Naive thymus-derived CD4-positive, alpha-beta T cell (primary cell): ENCODE measurements around the gene PKP4. TPM values are rescaled to one million over a fixed set of nuclear protein-coding genes. Genes with fewer than 3 reads are reported as not detected.

Source experiments
- ATAC-seq: fragments of 150-1000 bp; cut with Tn5 transposase; 2 replicates; pipeline ENCODE4 v1.10.0; 2021; ENCODE audit warnings: mild to moderate bottlenecking, moderate library complexity
- CTCF ChIA-PET: fragments of 350-600 bp; sonication (Branson Sonifier 250); formaldehyde crosslinking; loops from one replicate; lab custom pipeline; 2021; ENCODE audit warnings: antibody characterized with exemption; lab: Charles Lee
- POLR2A ChIA-PET: fragments of 350-600 bp; sonication (Branson Sonifier 250); formaldehyde crosslinking; loops from one replicate; lab custom pipeline; 2021; ENCODE audit warnings: antibody characterized with exemption, inconsistent platforms; lab: Charles Lee
- DNase-seq, 9 donors: peaks; one replicate each; pipeline versions ENCODE4 v3.0.0 to v3.0.0-alpha.2; 2020 to 2022; ENCODE audit warnings: mixed read lengths in 1 of 9
- H3K27ac ChIP-seq: one replicate; pipeline ENCODE4 v1.7.0; 2013; ENCODE audit warnings: mild to moderate bottlenecking, low read depth, low read length, moderate library complexity
- H3K27me3 ChIP-seq, 2 donors: one replicate each; pipeline ENCODE4 v1.7.0; 2013; ENCODE audit warnings: low read length in 2 of 2, mild to moderate bottlenecking in 2 of 2, moderate library complexity in 2 of 2; ENCODE audit not compliant: control insufficient read depth in 2 of 2, insufficient read depth in 2 of 2
- H3K36me3 ChIP-seq, 3 experiments: 1 replicate in 2 of 3; 2 replicates in 1 of 3; pipeline ENCODE4 v1.7.0; 2013; ENCODE audit warnings: low read length in 3 of 3, mild to moderate bottlenecking in 3 of 3, moderate library complexity in 1 of 3; ENCODE audit not compliant: insufficient read depth in 3 of 3, control insufficient read depth in 2 of 3
- H3K4me1 ChIP-seq, 2 donors: one replicate each; pipeline ENCODE4 v1.7.0; 2013; ENCODE audit warnings: low read length in 2 of 2, mild to moderate bottlenecking in 2 of 2, moderate library complexity in 1 of 2; ENCODE audit not compliant: control insufficient read depth in 2 of 2, insufficient read depth in 2 of 2
- H3K4me3 ChIP-seq: 2 replicates; pipeline ENCODE4 v1.7.0; 2013; ENCODE audit warnings: mild to moderate bottlenecking, low read length
- H3K9me3 ChIP-seq, 3 experiments: 1 replicate in 2 of 3; 2 replicates in 1 of 3; pipeline ENCODE4 v1.7.0; 2013; ENCODE audit warnings: low read length in 3 of 3; ENCODE audit not compliant: control insufficient read depth in 2 of 3
- H3K27ac Mint-ChIP-seq, 9 donors: one replicate each; pipeline ENCODE4 v1.8.0; 2020 to 2022; ENCODE audit warnings: mixed read lengths in 9 of 9, mild to moderate bottlenecking in 8 of 9, moderate library complexity in 5 of 9, inconsistent platforms in 2 of 9
- H3K27me3 Mint-ChIP-seq, 5 donors: one replicate each; pipeline ENCODE4 v1.8.0; 2021 to 2022; ENCODE audit warnings: mixed read lengths in 5 of 5, mild to moderate bottlenecking in 1 of 5
- H3K36me3 Mint-ChIP-seq, 5 donors: one replicate each; pipeline ENCODE4 v1.8.0; 2020 to 2022; ENCODE audit warnings: mixed read lengths in 5 of 5, mild to moderate bottlenecking in 3 of 5, inconsistent platforms in 1 of 5
- H3K4me1 Mint-ChIP-seq, 7 donors: one replicate each; pipeline ENCODE4 v1.8.0; 2020 to 2022; ENCODE audit warnings: mixed read lengths in 7 of 7, mild to moderate bottlenecking in 3 of 7, inconsistent platforms in 1 of 7
- H3K4me3 Mint-ChIP-seq, 10 donors: one replicate each; pipeline ENCODE4 v1.8.0; 2020 to 2022; ENCODE audit warnings: mild to moderate bottlenecking in 10 of 10, mixed read lengths in 10 of 10, moderate library complexity in 6 of 10, inconsistent platforms in 2 of 10
- H3K9me3 Mint-ChIP-seq, 11 donors: one replicate each; pipeline ENCODE4 v1.8.0; 2020 to 2022; ENCODE audit warnings: mixed read lengths in 11 of 11, mild to moderate bottlenecking in 4 of 11, inconsistent platforms in 1 of 11, moderate library complexity in 1 of 11
- intact Hi-C, 2 donors: fragments of 100-400 bp; cut with micrococcal nuclease; formaldehyde crosslinking; loops; one replicate each; pipeline ENCODE4 v1.15.1; 2023
- polyA plus RNA-seq, 2 donors: library from polyadenylated mRNA; unstranded; fragments of 300-500 nt; fragmentation: Illumina TruSeq; gene quantifications; one replicate each; pipeline ENCODE4 v1.2.3, GENCODE V29; 2021
- total RNA-seq, 6 experiments: library from RNA in 5 of 6; stranded (reverse) in 5 of 6; gene quantifications; 1 replicate in 5 of 6; 2 replicates in 1 of 6; pipeline ENCODE4 v1.2.3 and lab custom pipeline; 2021 to 2026

Gene PKP4
- total and polyA plus RNA-seq, 7 experiments from 2014 or later: 1.3 to 33.2 (median 16.6) TPM

- intact Hi-C loops: no loop called here
- Mint-ChIP-seq H3K9me3 (peaks cover 0 to 2% (median 0%) of the 10 kb centered on the region in 11 donors), H3K27me3 (no peaks in the 10 kb centered on the region), H3K4me3 (no peak overlapping the region), H3K4me1 (peaks cover 0 to 1% (median 0%) of the 10 kb centered on the region in 7 donors), H3K27ac (no peak overlapping the region), H3K36me3 (peaks cover 0 to 26% (median 14%) of the 10 kb centered on the region in 5 donors)
- Histone ChIP-seq H3K36me3 (peaks cover 0 to 15% (median 0%) of the 10 kb centered on the region in 3 experiments), H3K4me3 (no peak overlapping the region), H3K4me1 (no peaks in the 10 kb centered on the region), H3K27me3 (no peaks in the 10 kb centered on the region), H3K9me3 (no peaks in the 10 kb centered on the region), H3K27ac (no peak overlapping the region)
- CTCF ChIA-PET: no interaction called here
- POLR2A ChIA-PET: no interaction called here
- DNase-seq (no peak), ATAC-seq (no peak)
Measured at GRCh38 chr2:158667586-158667985, 210.8 kb downstream of the PKP4 start.

GRCh38 chr2:158668001-158668765 is 211.4 kb downstream of the PKP4 start:
- Mint-ChIP-seq H3K4me1 (peaks cover 0 to 3% (median 0%) of the 10 kb centered on the region in 7 donors), H3K36me3 (peaks cover 0 to 31% (median 14%) of the 10 kb centered on the region in 5 donors), H3K27me3 (no peaks in the 10 kb centered on the region), H3K27ac (peak overlapping the region in 1 of 9 donors; percentile 46), H3K4me3 (no peak overlapping the region), H3K9me3 (peaks cover 0 to 2% (median 0%) of the 10 kb centered on the region in 11 donors)
- Histone ChIP-seq H3K9me3 (no peaks in the 10 kb centered on the region), H3K4me1 (no peaks in the 10 kb centered on the region), H3K4me3 (no peak overlapping the region), H3K27ac (no peak overlapping the region), H3K27me3 (no peaks in the 10 kb centered on the region), H3K36me3 (peaks cover 0 to 15% (median 0%) of the 10 kb centered on the region in 3 experiments)
- DNase-seq (no peak), ATAC-seq (no peak)
- ChIA-PET POLR2A (no interaction called here), CTCF (no interaction called here)
- intact Hi-C loops: no loop called here

- POLR2A ChIA-PET: no interaction called here
Measured at GRCh38 chr2:158670292-158670691, 213.5 kb downstream of the PKP4 start.

GRCh38 chr2:158671360-158672245 is 214.9 kb downstream of the PKP4 start:
- H3K9me3 Mint-ChIP-seq: peaks cover 0 to 2% (median 0%) of the 10 kb centered on the region in 11 donors
- no peak overlapping the region for H3K4me3 ChIP-seq
- no peaks in the 10 kb centered on the region for H3K27me3 Mint-ChIP-seq
- no peak overlapping the region for H3K4me3 Mint-ChIP-seq
- intact Hi-C loops: no loop called here
- ATAC-seq: no peak
- H3K36me3 Mint-ChIP-seq: peaks cover 2 to 46% (median 23%) of the 10 kb centered on the region in 5 donors
- H3K27ac Mint-ChIP-seq: peak overlapping the region in 2 of 9 donors; percentile 56 to 66
- H3K4me1 ChIP-seq: no peaks in the 10 kb centered on the region
- no peaks in the 10 kb centered on the region for H3K9me3 ChIP-seq
- no peaks in the 10 kb centered on the region for H3K27me3 ChIP-seq
- CTCF ChIA-PET: no interaction called here
- peaks cover 0 to 10% (median 4%) of the 10 kb centered on the region in 3 experiments for H3K36me3 ChIP-seq
- POLR2A ChIA-PET: no interaction called here
- no peak overlapping the region for H3K27ac ChIP-seq
- H3K4me1 Mint-ChIP-seq: peaks cover 0 to 3% (median 0%) of the 10 kb centered on the region in 7 donors
- no peak for DNase-seq

More at GRCh38 chr2:158670292-158670691, 213.5 kb downstream of the PKP4 start:
- H3K27me3 Mint-ChIP-seq: no peaks in the 10 kb centered on the region
- no peak overlapping the region for H3K4me3 Mint-ChIP-seq
- H3K27ac Mint-ChIP-seq: no peak overlapping the region
- no peak overlapping the region for H3K27ac ChIP-seq
- intact Hi-C loops: no loop called here
- H3K9me3 Mint-ChIP-seq: peaks cover 0 to 2% (median 0%) of the 10 kb centered on the region in 11 donors
- CTCF ChIA-PET: no interaction called here
- no peak for ATAC-seq
- H3K4me1 Mint-ChIP-seq: peaks cover 0 to 3% (median 0%) of the 10 kb centered on the region in 7 donors
- DNase-seq: no peak
- H3K27me3 ChIP-seq: no peaks in the 10 kb centered on the region
- H3K36me3 Mint-ChIP-seq: peaks cover 2 to 43% (median 19%) of the 10 kb centered on the region in 5 donors
- no peaks in the 10 kb centered on the region for H3K4me1 ChIP-seq
- H3K36me3 ChIP-seq: peaks cover 0 to 13% (median 0%) of the 10 kb centered on the region in 3 experiments
- H3K4me3 ChIP-seq: no peak overlapping the region
- no peaks in the 10 kb centered on the region for H3K9me3 ChIP-seq

GRCh38 chr2:158676295-158676694 is 219.5 kb downstream of the PKP4 start:
- no peaks in the 10 kb centered on the region for H3K27me3 Mint-ChIP-seq
- Histone ChIP-seq H3K27ac (no peak overlapping the region), H3K9me3 (no peaks in the 10 kb centered on the region), H3K27me3 (no peaks in the 10 kb centered on the region), H3K36me3 (peaks cover 0 to 4% (median 3%) of the 10 kb centered on the region in 3 experiments), H3K4me3 (no peak overlapping the region), H3K4me1 (no peaks in the 10 kb centered on the region)
- intact Hi-C loops: no loop called here
- H3K9me3 Mint-ChIP-seq: no peaks in the 10 kb centered on the region
- peaks cover 0 to 1% (median 0%) of the 10 kb centered on the region in 7 donors for H3K4me1 Mint-ChIP-seq
- CTCF ChIA-PET: no interaction called here
- peaks cover 2 to 58% (median 31%) of the 10 kb centered on the region in 5 donors for H3K36me3 Mint-ChIP-seq
- no peak overlapping the region for H3K27ac Mint-ChIP-seq
- POLR2A ChIA-PET: no interaction called here
- DNase-seq (no peak), ATAC-seq (no peak)
- no peak overlapping the region for H3K4me3 Mint-ChIP-seq

GRCh38 chr2:158676696-158677095 is 219.9 kb downstream of the PKP4 start:
- intact Hi-C loops: no loop called here
- Histone ChIP-seq H3K36me3 (peaks cover 0 to 4% (median 3%) of the 10 kb centered on the region in 3 experiments), H3K4me3 (no peak overlapping the region), H3K4me1 (no peaks in the 10 kb centered on the region), H3K27ac (no peak overlapping the region), H3K27me3 (no peaks in the 10 kb centered on the region), H3K9me3 (no peaks in the 10 kb centered on the region)
- ChIA-PET POLR2A (no interaction called here), CTCF (no interaction called here)
- peaks cover 2 to 58% (median 31%) of the 10 kb centered on the region in 5 donors for H3K36me3 Mint-ChIP-seq
- no peak overlapping the region for H3K4me3 Mint-ChIP-seq
- DNase-seq (no peak), ATAC-seq (no peak)
- H3K27me3 Mint-ChIP-seq: no peaks in the 10 kb centered on the region
- no peak overlapping the region for H3K27ac Mint-ChIP-seq
- no peaks in the 10 kb centered on the region for H3K9me3 Mint-ChIP-seq
- peaks cover 0 to 1% (median 0%) of the 10 kb centered on the region in 7 donors for H3K4me1 Mint-ChIP-seq
